T-helper 9 cell (primary cell): ENCODE results near the gene KCNS3.
"Not testable (repeated sequence)": the region's sequence is repeated elsewhere in the genome, so short reads cannot be mapped to it uniquely, and the experiment has no call there.

Source experiments
- DNase-seq: peaks from one replicate; pipeline ENCODE4 v3.0.0-alpha.2; 2020

The KCNS3 gene

DNA sequence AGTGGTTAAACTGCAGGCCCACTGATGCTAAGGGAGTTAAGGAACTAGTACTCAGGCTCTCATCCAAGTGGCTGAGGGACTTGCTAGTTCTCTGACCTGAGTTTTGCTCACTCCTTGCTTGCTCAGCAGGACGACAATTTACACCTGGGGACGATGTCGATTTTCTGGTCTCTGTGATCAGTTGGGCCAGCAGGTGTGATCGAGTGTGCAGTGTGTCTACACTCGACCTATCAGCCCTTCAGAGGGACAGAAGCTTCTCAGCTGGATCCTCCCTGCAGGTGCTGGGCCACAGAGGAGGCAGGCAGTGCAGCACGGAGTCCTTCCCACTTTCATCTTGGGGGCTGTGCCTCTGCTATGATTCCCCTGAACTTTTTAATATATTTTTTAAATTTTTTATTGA lies 71.5 kb downstream of the KCNS3 start:
- no peak for DNase-seq

DNA sequence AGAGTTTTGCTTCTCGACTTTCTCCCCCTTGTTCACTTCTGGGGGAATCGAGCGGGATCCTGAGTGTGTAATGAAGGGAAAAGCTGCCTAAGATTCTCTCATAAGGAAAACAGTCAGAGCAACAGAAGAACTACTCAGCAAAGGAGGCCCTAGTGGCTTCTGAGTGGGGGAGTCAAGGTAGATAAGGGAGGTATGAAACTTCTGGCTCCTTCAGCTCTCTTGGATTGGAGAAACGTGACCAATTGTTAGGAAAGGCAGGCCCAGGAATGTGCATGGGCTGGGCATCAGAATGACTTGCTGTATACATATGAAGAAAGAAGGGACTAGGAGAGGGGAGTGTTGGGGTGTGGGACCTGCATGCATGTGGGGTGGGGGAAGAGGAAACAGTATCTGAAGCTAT lies 73.1 kb downstream of the KCNS3 start:
- DNase-seq = no peak

DNA sequence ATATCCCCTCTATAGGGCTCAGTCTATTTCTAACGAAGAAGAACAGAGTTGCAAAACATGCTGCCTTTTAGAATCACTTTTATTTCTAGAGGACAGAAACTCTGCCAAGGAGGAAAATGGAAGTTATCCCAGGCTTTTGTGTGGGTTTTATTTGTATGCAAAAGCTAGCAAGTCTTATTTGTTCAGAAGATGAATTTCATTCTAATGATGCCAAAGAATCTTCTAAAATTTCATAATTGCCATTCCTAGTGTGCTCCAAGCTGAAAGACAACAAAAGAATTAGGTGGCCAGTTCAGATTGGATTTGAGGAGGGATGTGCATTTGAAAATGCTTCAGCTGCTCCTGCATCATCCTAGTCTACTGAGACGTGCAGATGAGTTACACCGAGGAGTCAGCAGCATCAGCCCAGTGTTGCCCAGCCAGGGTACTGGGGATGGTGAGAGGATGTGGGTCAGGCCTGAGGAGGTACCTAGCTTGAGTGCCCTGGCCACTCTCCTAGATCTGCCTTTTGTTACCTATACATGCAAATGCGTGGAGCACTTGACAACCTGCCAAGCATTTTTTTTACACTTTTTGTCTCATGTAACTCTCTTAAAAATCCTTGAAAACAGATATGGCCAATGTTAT lies 80.1 kb downstream of the KCNS3 start:
- DNase-seq = no peak

GRCh38 chr2:17959356-17959755 lies 80.9 kb downstream of the KCNS3 start:
- DNase-seq = no peak

DNA sequence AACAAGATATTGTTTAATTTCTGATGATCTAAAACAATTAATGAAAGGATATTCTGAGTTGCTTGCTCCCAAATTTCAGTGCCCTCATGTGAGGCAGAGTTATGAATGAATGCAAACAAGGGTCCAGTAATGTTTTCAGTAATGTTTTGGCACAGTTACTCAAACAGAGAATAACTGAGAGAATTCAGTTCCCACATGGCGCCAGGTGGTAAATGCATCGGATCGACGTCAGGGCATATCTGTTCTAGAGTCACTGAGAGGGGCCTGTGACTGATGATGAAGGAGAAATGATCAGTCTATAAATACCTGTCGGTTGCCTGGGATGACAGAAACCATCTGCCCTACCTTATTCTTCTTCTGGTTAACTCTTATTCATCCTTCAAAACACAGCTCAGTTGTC lies 81.4 kb downstream of the KCNS3 start:
- DNase-seq = no peak

- no peak for DNase-seq
These were observed 82.5 kb downstream of the KCNS3 start for GRCh38 chr2:17960925-17961324.

DNA sequence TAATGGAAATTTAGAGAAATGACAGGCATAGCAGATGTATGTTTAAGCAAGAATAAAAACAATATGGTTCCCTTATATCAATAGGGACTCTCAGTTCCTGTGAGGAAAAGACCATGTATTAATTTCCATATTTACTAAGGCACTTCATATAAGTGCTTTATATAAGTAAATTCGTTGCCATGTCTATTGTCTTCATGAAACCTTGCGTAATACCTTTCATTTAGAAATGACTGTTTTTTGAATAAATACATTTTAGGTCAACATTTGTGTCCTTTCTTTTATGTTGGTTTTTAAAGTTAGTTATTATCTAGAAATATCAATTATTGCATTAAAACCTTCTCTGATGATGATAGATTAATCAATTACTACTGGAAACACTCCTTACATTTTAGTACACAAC lies 83.3 kb downstream of the KCNS3 start:
- no peak for DNase-seq

DNA sequence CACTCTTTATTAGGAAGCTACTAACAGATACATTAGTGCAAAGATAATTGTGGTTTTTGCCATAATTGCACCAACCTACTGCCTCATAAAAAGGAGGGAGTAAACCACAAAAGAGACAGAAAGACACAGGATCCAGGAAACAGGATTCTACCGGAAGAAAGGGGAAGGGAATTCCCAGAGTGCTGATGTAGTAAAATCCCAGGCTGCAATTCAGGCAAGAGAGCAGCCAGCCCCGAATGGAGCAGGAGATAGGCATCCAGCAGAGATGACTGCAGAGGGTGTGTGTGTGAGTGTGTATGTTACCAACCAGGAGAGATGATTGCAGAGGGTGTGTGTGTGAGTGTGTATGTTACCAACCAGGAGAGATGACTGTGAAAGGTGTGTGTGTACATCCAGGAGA lies 84.4 kb downstream of the KCNS3 start:
- DNase-seq = no peak

- DNase-seq = not testable (repeated sequence)
These were observed 85.1 kb downstream of the KCNS3 start for GRCh38 chr2:17963571-17963970.

GRCh38 chr2:17965196-17965595 lies 86.7 kb downstream of the KCNS3 start:
- DNase-seq = no peak

DNA sequence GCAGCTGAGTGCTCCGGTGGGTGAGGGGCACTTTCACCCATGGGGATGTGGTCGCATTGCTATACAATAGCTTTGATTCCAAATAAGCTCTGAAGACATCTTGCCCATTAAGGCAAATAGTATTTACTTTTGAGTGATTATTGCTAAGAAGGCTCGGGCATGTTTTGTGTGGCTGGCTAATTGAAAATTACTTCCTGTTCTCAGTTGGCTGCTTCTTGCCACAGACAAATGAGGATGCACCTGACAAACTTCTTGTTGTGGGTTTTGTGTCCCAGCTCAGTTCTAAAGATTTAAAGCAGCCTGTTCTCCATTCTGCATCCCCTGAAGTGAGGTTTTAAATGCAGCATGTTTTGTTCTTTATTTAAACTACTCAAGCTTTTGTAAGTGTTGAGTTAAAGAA lies 88.3 kb downstream of the KCNS3 start:
- DNase-seq = no peak

GRCh38 chr2:17969661-17970060 lies 91.2 kb downstream of the KCNS3 start:
- DNase-seq = no peak

- no peak for DNase-seq
These were observed 93.2 kb downstream of the KCNS3 start for GRCh38 chr2:17971531-17972125.

- DNase-seq = no peak
These were observed 94.5 kb downstream of the KCNS3 start for GRCh38 chr2:17972991-17973390.

DNA sequence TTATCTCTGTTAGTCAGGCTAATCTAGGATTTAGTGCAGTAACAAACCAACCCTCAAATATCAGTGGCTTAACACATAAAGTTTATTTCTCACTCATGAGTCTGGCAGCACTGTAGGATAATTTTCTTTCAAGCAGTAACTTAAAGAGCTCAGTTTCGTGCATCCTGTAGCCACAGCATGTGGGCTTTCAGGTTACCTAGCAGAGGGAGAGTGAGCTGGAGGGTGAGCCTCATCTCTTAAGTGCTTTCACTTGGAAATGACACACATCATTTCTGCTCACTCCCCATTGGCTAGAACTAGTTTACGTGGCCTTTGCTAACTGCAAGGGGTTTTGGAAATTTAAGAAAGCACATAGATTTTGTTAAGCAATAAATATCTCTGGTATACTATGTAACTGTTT lies 96.9 kb downstream of the KCNS3 start:
- no peak for DNase-seq

DNA sequence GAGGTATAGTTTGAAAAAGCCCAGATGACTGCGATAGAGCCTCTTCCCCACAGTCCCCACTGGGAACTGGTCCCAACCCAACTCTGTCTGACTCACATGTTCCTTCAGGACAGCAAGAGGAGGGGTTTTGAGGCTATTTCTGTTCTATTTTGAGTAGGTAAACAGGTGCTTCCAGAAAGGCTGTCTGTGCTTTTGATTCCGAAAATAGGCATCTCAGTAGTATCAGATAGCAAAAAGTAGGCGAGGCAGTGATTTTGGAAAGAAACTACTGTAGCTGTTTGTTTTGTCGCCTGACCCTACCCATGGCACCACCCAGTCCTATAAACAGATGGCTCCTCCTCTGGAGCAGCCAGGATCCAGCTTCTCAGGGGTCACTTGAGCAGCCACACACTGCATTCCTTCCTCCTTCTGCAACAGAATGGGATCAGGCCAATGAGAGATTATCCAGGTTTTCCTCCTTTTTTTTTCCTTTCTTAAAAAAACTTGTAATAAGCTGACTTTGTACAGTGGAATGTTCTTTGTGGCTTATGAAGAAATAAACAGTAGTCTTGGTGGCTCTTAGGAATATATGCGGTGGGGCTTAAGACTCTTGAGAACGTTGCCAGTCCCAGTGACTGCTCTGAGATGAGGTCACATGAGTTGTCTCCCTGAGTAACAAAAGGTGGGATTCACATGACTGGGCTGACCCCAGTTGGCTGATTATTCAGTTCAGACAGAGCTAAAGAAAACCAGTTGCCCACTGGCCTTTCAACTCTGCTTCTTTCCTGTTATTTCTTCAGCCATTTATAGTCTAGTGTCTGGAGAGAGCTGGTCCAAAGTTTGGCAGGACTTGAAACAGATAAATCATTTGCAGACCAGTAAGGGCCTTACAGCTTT lies 98.6 kb downstream of the KCNS3 start:
- DNase-seq = no peak

DNA sequence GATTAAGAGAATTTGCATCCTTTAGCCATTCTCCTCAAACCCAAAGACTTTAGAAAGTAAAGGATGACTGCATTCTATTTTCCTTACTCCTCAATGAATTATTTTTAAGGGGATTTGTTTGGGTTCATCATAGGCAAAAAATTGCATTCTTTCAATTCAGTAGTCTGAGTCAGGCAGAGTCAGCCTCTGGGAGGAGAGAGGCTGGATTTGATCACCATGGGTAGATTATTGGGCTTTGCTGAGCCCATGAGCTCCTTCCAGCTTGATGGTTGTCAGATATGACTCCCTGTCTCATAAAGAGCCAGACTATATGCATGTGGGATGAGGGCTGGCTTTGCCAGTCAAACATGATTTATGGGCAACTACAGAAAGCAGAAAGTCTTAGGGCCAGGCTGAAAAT lies 101.2 kb downstream of the KCNS3 start:
- DNase-seq = no peak

GRCh38 chr2:17981936-17982335 lies 103.5 kb downstream of the KCNS3 start:
- DNase-seq = no peak
